ENCODE data around the gene MAX. TPM values are rescaled to one million over a fixed set of nuclear protein-coding genes. Genes with fewer than 3 reads are reported as not detected.

The MAX gene
- total and polyA plus RNA-seq, 2 of the 4 experiments (the other 2 are of a cell fraction): 45.2 to 51.8 TPM

GRCh38 chr14:65103150-65103760, 938 bp upstream of the MAX start:
- intact Hi-C loops (cut with micrococcal nuclease) (loop anchor here (2.0 to 5.0 kb wide), 2 partner anchors 54 to 310 kb away; partner anchors contain the start of gene FUT8), dilution Hi-C loops (cut with HindIII; ENCODE audit: low sequenced_read_pairs, unreplicated experiment) (no loop called here), in situ Hi-C loops (cut with MboI; ENCODE audit: low sequenced_read_pairs) (no loop called here)
- Histone ChIP-seq H2BK15ac (ENCODE audit: low read depth, low read length) (no peak overlapping the region), H3K18ac (ENCODE audit: low read depth, low read length) (no peak overlapping the region), H2AFZ (replicated peaks; ENCODE audit: low read length, poor library complexity) (peak overlapping the region; percentile 97), H3K9me1 (ENCODE audit: insufficient read depth, low read length) (peaks cover 4% of the 10 kb centered on the region; the same call in 1 of the 2 replicates), H3K4me2 (ENCODE audit: low read depth, low read length) (peak overlapping the region; percentile 90), H3K4ac (ENCODE audit: low read depth, low read length) (peak overlapping the region; percentile 53), H3K79me1 (ENCODE audit: low read depth in 1 of 2, low read length in 2 of 2) (peaks cover 5 to 16% of the 10 kb centered on the region in 2 experiments), H3K4me3 (ENCODE audit: insufficient read depth, low read depth, low read length) (peak overlapping the region; percentile 71), H2AK9ac (replicated peaks; ENCODE audit: low read depth, low read length, poor library complexity) (peak overlapping the region; percentile 89), H4K8ac (ENCODE audit: low read depth in 2 of 2, low read length in 2 of 2) (peak overlapping the region; percentile 63 to 80), H2BK20ac (ENCODE audit: low read depth, low read length) (no peak overlapping the region), H3K4me1 (ENCODE audit: control insufficient read depth, insufficient read depth, low read length) (no peaks in the 10 kb centered on the region), H3K27me3 (ENCODE audit: control insufficient read depth, insufficient read depth, low read length) (no peaks in the 10 kb centered on the region), H3K27ac (ENCODE audit: insufficient read depth, low read length) (peak overlapping the region; percentile 43; the same call in 1 of the 2 replicates), H3K14ac (replicated peaks; ENCODE audit: low read depth, low read length) (peak overlapping the region; percentile 10; the same call in 1 of the 2 replicates), H2BK5ac (ENCODE audit: low read depth, low read length, poor library complexity, severe bottlenecking) (no peak overlapping the region), H3K9me3 (ENCODE audit: control insufficient read depth, insufficient read depth, low read length) (no peaks in the 10 kb centered on the region), H3K36me3 (ENCODE audit: control insufficient read depth, insufficient read depth, low read length) (no peaks in the 10 kb centered on the region), H4K5ac (ENCODE audit: low read depth, low read length) (peak overlapping the region; percentile 22; the same call in 1 of the 2 replicates), H3K23ac (ENCODE audit: low read depth, low read length) (no peak overlapping the region), H3K56ac (ENCODE audit: extremely low read depth, insufficient read depth, low read length) (peak overlapping the region; percentile 51; the same call in 1 of the 2 replicates), H4K91ac (ENCODE audit: insufficient read depth, low read depth, low read length) (peak overlapping the region; percentile 59; the same call in 1 of the 2 replicates), H2AK5ac (ENCODE audit: low read depth, low read length) (no peak overlapping the region), H4K20me1 (ENCODE audit: insufficient read depth, low read length) (no peaks in the 10 kb centered on the region), H3K9ac (ENCODE audit: low read depth, low read length) (peak overlapping the region; percentile 55), H2BK120ac (ENCODE audit: low read depth, low read length) (peak overlapping the region; percentile 12; the same call in 1 of the 2 replicates)
- CTCF ChIA-PET: interaction anchor here (0.6 kb wide), 1 partner anchor 1926 kb away, joined by 9 read pairs; no protein-coding TSS in a partner anchor
- no CpG with 5 or more reads among the region's 22 CpGs for WGBS, 2 experiments (ENCODE audit: extremely low coverage in 2 of 2, insufficient read length in 1 of 2)
- POLR2A ChIA-PET (ENCODE audit: unreplicated experiment): no interaction called here
- no peak; the same call in 1 of the 2 replicates for ATAC-seq (ENCODE audit: low read depth)
- peak; percentile 27 for DNase-seq
- BruUV-seq (replicated peaks): no TSS peak
- 0 out of 2 replicates have a peak, but pooled peaks have one; percentile 4 for TF ChIP-seq CTCF (conservative IDR thresholded peaks at IDR 0.05; ENCODE audit: low read depth, low read length)
- TF ChIP-seq CHD1 (IDR thresholded peaks at IDR 0.05; ENCODE audit: low read depth, low read length): no peak
- no peak for TF ChIP-seq MAFK (IDR thresholded peaks at IDR 0.05; ENCODE audit: low read depth, low read length)
- TF ChIP-seq MAZ (IDR thresholded peaks at IDR 0.05; ENCODE audit: borderline replicate concordance, low read depth, low read length): no peak
- TF ChIP-seq FOS (IDR thresholded peaks at IDR 0.05; ENCODE audit: low read depth, low read length): no peak
- no peak for TF ChIP-seq POLR2A (IDR thresholded peaks at IDR 0.05; ENCODE audit: low read depth, low read length)
- TF ChIP-seq CEBPB (IDR thresholded peaks at IDR 0.05; ENCODE audit: low read depth, low read length): no peak
- TF ChIP-seq RFX5 (IDR thresholded peaks at IDR 0.05; ENCODE audit: low read depth, low read length): no peak
- TF ChIP-seq MXI1 (IDR thresholded peaks at IDR 0.05; ENCODE audit: borderline replicate concordance, low read depth, low read length): no peak
- no peak for TF ChIP-seq SMC3 (IDR thresholded peaks at IDR 0.05; ENCODE audit: low read depth, low read length)
- TF ChIP-seq USF2 (IDR thresholded peaks at IDR 0.05; ENCODE audit: low read depth, low read length): peak; percentile 4; the same call in 1 of the 2 replicates
- peak; percentile 87; the same call in 1 of the 2 replicates for TF ChIP-seq BHLHE40 (IDR thresholded peaks at IDR 0.05; ENCODE audit: low read depth, low read length)
- TF ChIP-seq RCOR1 (IDR thresholded peaks at IDR 0.05; ENCODE audit: insufficient replicate concordance, low read length): no peak
- TF ChIP-seq ELK1 (IDR thresholded peaks at IDR 0.05; ENCODE audit: borderline replicate concordance, low read depth, low read length): no peak

All from IMR-90 (cell line).